BE2C (cell line): ENCODE measurements around the gene PRKCZ.

ENCODE experiments used
- DNase-seq: peaks from one replicate; pipeline ENCODE4 v3.0.0-alpha.2; 2020
- H3K27me3 ChIP-seq: fragments of 250-450 bp; sonication (Bioruptor Pico); 2 replicates; pipeline ENCODE4 v1.5.1; 2020; ENCODE audit warnings: mild to moderate bottlenecking
- H3K36me3 ChIP-seq: fragments of 250-450 bp; sonication (Bioruptor Pico); 2 replicates; pipeline ENCODE4 v1.5.1; 2020; ENCODE audit warnings: mild to moderate bottlenecking
- H3K4me1 ChIP-seq: fragments of 250-450 bp; sonication (Bioruptor Pico); 2 replicates; pipeline ENCODE4 v1.5.1; 2020
- H3K4me3 ChIP-seq: 2 replicates; pipeline ENCODE4 v1.5.1; 2011; ENCODE audit warnings: low read depth, low read length
- H3K9me3 ChIP-seq: fragments of 250-450 bp; sonication (Bioruptor Pico); 2 replicates; pipeline ENCODE4 v1.5.1; 2020
- TF ChIP-seq, protein P1 (sequence below): IDR thresholded peaks from 2 replicates; pipeline ENCODE4 v1.5.1; 2012; ENCODE audit warnings: mild to moderate bottlenecking, low read depth, low read length

PRKCZ gene

DNA sequence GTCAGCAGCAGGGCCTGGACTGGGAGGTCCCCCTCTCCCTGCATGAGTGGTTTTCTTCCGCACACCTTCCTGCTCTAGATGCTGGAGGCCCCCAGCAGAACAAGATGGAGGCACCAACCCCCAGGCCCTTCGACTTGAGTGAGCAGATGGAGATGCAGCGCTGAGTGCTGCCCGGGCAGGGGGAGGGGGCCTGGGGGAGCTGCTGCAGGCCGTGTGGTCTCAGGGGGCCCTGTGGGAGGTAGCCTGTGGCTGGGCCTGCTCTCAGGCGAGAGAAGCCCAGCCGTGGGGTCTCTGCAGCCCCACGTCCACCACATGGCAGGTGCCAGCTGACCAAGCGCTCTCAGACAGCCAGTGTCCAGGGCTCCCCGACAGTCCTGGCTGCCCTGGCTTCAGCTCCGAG is 145.6 kb downstream of the PRKCZ start:
- Histone ChIP-seq H3K36me3 (no peaks in the 10 kb centered on the region), H3K4me3 (no peak overlapping the region), H3K9me3 (no peaks in the 10 kb centered on the region), H3K27me3 (no peaks in the 10 kb centered on the region), H3K4me1 (peaks cover 7% of the 10 kb centered on the region)
- TF ChIP-seq, protein P1, sequence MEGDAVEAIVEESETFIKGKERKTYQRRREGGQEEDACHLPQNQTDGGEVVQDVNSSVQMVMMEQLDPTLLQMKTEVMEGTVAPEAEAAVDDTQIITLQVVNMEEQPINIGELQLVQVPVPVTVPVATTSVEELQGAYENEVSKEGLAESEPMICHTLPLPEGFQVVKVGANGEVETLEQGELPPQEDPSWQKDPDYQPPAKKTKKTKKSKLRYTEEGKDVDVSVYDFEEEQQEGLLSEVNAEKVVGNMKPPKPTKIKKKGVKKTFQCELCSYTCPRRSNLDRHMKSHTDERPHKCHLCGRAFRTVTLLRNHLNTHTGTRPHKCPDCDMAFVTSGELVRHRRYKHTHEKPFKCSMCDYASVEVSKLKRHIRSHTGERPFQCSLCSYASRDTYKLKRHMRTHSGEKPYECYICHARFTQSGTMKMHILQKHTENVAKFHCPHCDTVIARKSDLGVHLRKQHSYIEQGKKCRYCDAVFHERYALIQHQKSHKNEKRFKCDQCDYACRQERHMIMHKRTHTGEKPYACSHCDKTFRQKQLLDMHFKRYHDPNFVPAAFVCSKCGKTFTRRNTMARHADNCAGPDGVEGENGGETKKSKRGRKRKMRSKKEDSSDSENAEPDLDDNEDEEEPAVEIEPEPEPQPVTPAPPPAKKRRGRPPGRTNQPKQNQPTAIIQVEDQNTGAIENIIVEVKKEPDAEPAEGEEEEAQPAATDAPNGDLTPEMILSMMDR, result no peak
- DNase-seq, result no peak

DNA sequence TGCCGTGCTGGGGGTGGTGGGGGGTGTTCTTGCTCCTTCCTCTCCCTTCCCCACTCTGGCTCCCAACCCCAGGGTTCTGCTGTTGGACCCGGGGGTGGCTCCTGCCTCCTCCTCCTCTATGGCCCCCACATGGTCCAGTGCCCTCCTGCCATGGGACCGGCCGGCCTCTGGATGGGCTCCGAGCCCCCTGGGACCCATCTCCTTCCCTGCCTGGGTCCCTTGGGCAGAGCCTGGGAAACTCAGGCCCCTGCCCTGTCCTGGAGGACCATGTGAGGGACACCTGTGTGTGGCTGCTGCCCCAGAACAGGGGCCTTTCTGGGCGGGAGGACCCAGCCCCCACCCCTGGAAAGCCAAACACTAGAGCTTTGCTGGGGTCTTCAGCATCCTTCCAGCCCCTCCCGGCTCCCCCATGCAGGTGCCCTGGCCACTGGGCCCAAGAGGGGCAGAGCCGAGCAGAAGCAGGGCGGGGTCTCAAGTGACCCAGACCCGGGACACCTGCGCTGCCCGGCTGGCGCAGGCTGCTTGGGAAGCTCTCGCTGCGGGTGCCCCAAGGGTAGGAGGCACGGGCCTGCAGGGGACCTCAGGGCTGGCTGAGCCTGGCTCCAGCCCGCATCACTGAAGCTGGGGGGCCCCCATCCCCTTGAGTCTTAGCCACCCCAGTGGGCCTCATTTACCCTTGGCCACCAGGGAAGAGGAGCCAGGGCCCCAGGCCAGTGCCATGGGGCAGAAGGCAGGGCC is 146.9 kb downstream of the PRKCZ start:
- Histone ChIP-seq H3K4me3 (no peak overlapping the region), H3K36me3 (no peaks in the 10 kb centered on the region), H3K4me1 (peaks cover 7% of the 10 kb centered on the region), H3K27me3 (no peaks in the 10 kb centered on the region), H3K9me3 (no peaks in the 10 kb centered on the region)
- DNase-seq, result peak; percentile 8
- TF ChIP-seq, protein P1, result no peak

DNA sequence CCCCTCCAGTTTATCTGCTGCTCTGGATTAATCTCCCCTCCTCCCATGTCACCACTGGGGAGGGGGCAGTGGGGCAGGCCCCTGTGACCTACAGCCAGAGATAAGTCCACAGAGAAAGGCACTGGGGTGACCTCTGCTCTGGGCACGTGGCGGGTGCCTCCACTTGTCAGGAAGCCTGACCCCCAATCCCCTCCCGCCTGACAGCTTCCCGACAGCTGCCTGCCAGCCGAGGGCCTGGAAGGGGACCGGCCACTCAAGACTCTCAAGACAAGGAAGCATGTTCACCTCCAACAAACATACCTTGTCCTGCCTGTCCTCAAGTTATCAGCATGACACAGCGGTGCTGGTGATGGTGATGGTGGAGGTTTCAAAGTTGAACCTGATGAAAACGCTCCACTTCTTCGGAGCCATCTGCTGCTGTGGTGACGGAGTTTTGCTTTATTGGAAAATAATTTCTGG is 147.5 kb downstream of the PRKCZ start:
- Histone ChIP-seq H3K4me1 (peaks cover 7% of the 10 kb centered on the region), H3K36me3 (no peaks in the 10 kb centered on the region), H3K9me3 (no peaks in the 10 kb centered on the region), H3K27me3 (no peaks in the 10 kb centered on the region), H3K4me3 (no peak overlapping the region)
- TF ChIP-seq, protein P1, result no peak
- DNase-seq, result no peak

DNA sequence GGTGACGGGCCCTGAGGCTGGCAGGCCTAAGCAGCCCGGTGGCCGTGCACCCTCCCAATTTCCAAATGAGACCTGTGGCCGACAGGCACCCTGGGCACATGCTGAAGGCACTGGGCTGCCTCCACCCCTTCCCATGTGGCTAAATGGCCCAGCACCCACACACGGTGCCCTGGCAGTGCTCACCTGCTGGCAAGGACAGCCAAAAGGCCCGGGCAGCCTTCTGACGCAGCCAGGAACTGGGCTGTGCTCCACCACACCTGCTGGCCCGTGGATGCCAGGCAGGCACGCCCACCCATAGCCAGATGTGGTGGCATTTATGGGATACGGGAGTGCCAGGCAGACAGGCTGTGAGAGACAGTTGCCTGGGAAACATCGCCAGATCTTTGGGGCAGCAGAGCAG is 148.4 kb downstream of the PRKCZ start:
- DNase-seq, result peak; percentile 8
- TF ChIP-seq, protein P1, result no peak
- Histone ChIP-seq H3K4me1 (peaks cover 7% of the 10 kb centered on the region), H3K27me3 (no peaks in the 10 kb centered on the region), H3K4me3 (no peak overlapping the region), H3K9me3 (no peaks in the 10 kb centered on the region), H3K36me3 (no peaks in the 10 kb centered on the region)

DNA sequence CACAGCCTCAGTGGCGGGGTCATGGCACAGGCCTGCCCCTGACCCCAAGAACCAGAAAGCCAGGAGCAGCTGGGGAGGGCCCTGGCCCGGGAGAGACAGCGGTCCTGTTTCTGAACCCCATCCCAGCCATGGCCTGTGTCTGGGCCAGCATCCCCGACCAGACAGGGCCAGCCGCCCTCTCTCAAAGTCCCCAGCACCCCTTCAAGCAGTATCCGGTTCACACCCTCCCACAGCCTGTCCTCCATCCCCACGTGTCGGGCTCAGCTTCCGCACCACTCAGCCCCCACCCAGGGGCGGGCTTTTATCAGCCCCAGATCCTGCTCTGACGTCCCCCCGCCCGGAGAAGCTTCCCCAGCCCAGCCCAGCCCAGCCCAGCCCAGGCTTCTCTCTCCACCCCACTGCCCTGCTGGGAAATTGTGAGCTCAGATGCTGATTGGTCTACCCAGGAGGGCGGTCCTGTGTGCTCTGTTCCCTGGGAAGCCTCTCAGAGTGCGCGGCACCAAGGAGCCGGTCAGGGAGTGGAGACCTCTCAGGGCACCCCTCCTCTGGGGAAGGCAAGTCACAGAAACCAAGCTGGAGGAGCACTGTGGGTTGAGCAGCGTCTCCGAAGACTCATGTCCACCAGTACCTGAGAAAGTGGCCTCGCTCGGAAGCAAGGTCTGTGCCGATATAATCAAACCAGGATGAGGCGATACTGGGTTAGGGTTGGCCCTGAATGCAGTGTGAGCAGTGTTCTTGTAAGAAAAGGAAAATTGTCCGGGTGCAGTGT is 149.0 kb downstream of the PRKCZ start:
- peak overlapping the region; percentile 75 for H3K4me3 ChIP-seq

More for the DNA sequence above, 149.0 kb downstream of the PRKCZ start:
- no peaks in the 10 kb centered on the region for H3K36me3 ChIP-seq
- no peaks in the 10 kb centered on the region for H3K27me3 ChIP-seq
- H3K9me3 ChIP-seq, result no peaks in the 10 kb centered on the region
- H3K4me1 ChIP-seq, result peaks cover 9% of the 10 kb centered on the region
- TF ChIP-seq, protein P1, result 0 out of 2 replicates have a peak, but pooled peaks have one; percentile 5
- peak; percentile 90 for DNase-seq
